Urothelium cell line (cell line): ENCODE data around the gene RAB33B.

Source experiments
- DNase-seq: peaks from one replicate; pipeline ENCODE4 v3.0.0; 2011; ENCODE audit warnings: low spot score, mixed read lengths
- FAIRE-seq: peaks from 2 replicates; lab custom pipeline; 2011; peaks lifted over from hg19 to GRCh38; lab: Jason Lieb, UNC

The RAB33B gene

GRCh38 chr4:139503622-139504166, 49.8 kb downstream of the RAB33B start:
- no peak for DNase-seq
- no peak for FAIRE-seq

- FAIRE-seq (no peak), DNase-seq (no peak)
Measured at GRCh38 chr4:139506774-139507173, 52.9 kb downstream of the RAB33B start.

- FAIRE-seq = no peak
- DNase-seq = no peak
Measured at GRCh38 chr4:139508581-139509237, 54.8 kb downstream of the RAB33B start.

GRCh38 chr4:139509727-139510410, 55.9 kb downstream of the RAB33B start:
- FAIRE-seq (no peak), DNase-seq (no peak)

- DNase-seq (no peak), FAIRE-seq (no peak)
Measured at GRCh38 chr4:139511320-139511719, 57.4 kb downstream of the RAB33B start.

- no peak for DNase-seq
- no peak for FAIRE-seq
Measured at GRCh38 chr4:139514382-139515059, 60.6 kb downstream of the RAB33B start.

GRCh38 chr4:139515531-139515958, 61.6 kb downstream of the RAB33B start:
- DNase-seq = no peak
- no peak for FAIRE-seq

- FAIRE-seq (no peak), DNase-seq (no peak)
Measured at GRCh38 chr4:139521754-139522401, 68.0 kb downstream of the RAB33B start.

- DNase-seq (no peak), FAIRE-seq (no peak)
Measured at GRCh38 chr4:139522457-139522856, 68.5 kb downstream of the RAB33B start.

- FAIRE-seq = no peak
- DNase-seq = no peak
Measured at GRCh38 chr4:139523076-139523475, 69.2 kb downstream of the RAB33B start.

GRCh38 chr4:139524062-139524631, 70.2 kb downstream of the RAB33B start:
- FAIRE-seq (no peak), DNase-seq (no peak)

- DNase-seq (no peak), FAIRE-seq (no peak)
Measured at GRCh38 chr4:139525414-139525813, 71.5 kb downstream of the RAB33B start.
